GM19351 (cell line): ENCODE measurements around the gene TAF13.

Experiments used
- ATAC-seq: cut with Tn5 transposase; IDR thresholded peaks from one replicate; pipeline ENCODE4 v1.9.1; 2021; ENCODE audit warnings: mild to moderate bottlenecking, moderate library complexity; ENCODE audit not compliant: unreplicated experiment

Gene TAF13, protein sequence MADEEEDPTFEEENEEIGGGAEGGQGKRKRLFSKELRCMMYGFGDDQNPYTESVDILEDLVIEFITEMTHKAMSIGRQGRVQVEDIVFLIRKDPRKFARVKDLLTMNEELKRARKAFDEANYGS

DNA sequence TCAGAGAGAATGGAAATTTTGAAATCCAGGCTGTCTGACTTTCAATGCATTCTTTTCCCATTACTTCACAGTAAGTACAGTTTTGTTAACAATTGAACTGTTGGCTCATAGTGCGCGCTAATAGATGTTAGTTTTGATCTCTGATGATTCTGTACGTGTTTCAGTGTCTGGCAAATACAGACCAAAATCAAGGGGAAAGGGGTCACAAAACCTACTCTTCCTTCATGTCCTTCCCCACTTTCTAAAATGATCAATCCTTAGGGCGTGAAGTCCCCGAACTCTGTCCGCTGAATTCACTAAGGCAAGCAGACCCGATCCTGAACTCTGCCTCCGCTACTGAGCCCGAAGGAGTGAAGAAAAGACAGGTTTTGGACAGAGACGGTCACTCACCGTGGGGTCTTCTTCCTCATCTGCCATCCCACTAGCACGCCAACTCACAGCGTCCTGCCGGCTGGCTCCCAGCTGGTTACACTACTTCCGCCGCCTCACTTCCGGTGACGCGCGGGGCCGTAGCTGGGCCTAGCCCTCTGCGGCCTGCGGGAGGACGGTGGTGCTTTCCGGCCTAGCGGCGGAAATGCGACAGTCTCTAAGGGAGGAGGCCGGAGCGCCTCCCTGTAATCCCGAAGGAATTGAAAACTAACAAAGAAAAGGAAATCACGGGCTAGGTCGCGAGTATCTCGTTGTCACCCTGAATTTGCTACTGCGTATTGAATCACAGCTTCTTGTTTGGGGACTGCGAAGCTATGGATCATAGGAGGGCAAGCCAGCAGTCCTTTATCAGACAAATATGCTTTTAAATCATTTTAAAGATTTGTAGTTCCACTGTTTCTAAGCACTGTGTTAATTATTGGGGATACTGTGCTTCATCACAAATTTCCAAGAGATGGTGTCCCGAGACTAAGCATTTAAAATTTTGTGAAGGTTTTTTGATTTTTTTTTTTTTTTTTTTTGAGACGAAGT, at the start of gene TAF13:
TAF13 (minus strand) TSS at position 473 of the 960 bp plus-strand sequence; CDS start at position 417, 56 bp downstream.
- ATAC-seq: peak; percentile 100

DNA sequence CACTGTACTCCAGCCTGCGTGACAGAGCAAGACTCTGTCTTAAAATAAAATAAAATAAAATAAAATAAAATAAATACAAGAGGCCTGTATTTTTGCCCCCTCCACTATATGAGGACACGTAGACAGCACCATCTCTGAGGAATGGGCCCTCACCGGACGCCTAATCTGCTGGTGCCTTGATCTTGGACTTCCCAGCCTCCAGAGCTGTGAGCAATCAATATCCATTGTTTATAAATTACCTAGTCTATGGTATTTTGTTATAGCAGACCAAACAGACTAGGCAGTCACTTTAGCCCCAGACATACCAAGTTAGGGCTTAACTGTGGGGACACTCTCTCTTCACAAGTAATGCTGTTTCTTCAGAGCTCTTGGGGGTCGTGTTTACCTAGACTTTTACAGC, 44.6 kb upstream of the TAF13 start:
- no peak for ATAC-seq

DNA sequence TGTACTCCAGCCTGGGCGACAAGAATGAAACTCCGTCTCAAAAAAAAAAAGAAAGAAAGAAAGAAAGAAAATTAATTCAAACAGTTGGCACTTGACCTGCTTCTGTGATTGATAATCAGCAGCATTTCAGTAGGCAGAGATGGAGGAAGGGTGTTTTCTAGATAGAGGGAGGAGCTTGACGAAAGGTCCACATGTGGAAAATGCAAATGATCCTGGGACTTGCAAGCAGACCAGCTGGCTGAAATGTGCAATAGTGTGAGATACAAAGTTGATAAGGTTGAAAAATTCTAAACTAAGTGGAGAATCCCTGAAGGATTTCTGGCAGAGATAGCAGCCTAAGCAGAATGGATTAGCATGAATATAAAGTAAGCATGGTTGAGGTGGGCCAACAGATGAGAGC, 42.3 kb upstream of the TAF13 start:
- no peak for ATAC-seq

DNA sequence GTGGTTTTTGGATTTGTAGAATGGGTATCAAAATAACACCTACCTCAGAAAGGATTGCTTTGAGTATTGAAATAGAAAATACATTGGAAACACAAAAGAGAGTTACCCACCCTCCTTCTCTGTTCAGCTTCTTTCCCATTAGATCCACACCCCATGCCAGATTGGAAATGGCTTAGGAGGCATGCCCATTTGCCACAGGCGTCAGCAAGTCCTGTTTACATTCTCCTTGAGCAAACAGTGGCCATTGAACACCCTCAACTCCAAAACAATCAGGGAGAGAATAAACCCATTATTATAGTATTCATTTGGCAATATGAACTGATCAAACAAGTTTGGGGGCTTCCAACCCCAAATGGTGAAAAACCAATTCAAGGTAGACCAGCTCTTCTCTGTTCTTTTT, 40.5 kb upstream of the TAF13 start:
- ATAC-seq: no peak

DNA sequence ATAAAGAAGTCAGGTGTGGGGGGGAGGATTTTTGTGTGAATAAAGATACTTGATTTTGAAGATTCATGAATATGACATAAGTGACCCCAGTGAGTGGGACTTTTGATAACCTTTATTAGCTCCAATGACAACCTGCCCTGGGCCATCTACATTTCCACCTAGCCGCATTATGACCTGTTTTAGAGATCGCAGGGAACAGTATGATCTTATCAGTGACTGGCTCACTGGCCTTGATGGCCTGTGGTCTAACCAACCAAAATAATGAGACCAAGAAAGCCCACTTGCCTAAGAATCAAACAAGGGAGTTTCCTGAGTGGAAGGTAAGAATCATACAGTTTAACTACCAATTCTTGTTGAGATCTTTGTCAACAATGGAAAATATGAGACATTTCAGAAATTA, 39.9 kb upstream of the TAF13 start:
- no peak for ATAC-seq

DNA sequence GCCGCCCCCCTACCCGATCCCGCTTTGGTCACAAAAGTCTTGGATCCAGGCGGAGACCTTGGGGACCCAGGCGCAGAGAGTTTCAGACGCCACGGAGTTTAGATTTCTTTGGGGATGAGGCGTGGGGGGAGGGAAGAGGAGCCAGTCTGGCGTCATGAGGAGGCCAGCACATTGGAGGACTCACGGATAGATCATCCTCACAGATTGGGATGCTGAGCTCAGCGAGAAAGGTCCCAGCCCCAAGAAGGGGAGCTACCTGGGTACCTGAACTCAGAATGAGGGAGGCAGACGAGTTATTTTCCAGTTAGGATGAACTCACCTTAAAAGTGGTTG, 38.5 kb upstream of the TAF13 start:
- ATAC-seq: no peak

DNA sequence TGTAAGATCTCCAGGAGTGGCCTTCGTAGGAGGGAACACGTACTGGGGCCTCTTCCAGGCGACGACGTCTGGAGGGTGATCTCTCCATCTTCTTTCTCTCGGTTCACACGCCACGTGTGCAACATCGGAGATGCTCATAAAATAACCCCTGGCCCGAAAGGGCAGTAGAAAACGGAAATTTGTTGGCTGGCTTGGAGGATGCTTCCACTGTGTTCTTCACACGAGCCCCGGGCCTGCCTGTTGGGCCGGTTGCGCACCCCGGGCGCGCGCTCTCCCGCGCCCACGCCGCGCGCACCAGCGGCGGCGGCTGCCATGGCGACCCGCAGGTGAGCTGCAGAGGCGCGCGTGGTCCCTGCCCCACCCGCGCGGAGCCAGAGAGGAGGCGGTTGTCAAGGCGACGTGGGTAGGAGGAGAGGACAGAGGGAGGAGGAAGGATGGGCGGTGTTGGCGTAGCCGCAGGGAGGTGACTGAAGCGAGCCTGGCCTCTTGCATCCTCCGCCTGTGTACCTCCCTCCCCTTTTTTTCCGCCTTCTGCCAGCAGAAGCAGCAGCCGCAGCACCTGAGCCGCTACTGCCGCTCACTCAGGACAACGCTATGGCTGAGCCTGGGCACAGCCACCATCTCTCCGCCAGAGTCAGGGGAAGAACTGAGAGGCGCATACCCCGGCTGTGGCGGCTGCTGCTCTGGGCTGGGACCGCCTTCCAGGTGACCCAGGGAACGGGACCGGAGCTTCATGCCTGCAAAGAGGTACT, 38.0 kb upstream of the TAF13 start, which contains the start of gene ELAPOR1:
ELAPOR1 (plus strand) TSS at position 526 of the 752 bp plus-strand sequence; CDS start at position 595, 69 bp downstream.
- ATAC-seq: peak; percentile 64

DNA sequence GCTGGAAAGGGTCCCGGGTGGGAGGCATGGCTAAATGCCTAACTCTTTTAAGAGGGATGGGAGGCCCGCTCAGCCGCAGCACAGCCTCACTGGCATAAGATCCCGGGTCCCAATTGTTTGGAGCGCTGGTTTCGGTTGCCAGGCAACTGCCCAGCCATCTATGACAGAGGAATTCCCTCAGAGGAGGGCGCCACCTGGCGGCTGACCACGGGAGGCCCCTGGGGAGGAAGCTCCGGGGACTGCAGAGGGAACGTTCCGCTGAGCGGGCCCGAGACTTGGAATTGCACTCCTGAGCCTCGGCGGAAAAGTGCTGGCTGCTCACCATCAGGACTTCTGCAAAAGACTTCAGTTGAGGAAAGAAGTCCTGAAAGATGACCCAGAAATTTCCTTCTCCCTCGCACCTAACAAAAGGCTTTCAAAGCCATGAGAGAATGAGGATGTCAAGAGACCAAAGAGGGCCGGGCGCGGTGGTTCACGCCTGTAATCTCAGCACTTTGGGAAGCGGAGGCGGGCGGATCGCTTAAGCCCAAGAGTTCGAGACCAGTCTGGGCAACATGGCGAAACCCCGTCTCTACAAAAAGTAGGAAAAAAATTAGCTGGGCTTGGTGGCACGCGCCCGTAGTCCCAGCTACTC, 37.0 kb upstream of the TAF13 start:
- ATAC-seq: peak; percentile 69

DNA sequence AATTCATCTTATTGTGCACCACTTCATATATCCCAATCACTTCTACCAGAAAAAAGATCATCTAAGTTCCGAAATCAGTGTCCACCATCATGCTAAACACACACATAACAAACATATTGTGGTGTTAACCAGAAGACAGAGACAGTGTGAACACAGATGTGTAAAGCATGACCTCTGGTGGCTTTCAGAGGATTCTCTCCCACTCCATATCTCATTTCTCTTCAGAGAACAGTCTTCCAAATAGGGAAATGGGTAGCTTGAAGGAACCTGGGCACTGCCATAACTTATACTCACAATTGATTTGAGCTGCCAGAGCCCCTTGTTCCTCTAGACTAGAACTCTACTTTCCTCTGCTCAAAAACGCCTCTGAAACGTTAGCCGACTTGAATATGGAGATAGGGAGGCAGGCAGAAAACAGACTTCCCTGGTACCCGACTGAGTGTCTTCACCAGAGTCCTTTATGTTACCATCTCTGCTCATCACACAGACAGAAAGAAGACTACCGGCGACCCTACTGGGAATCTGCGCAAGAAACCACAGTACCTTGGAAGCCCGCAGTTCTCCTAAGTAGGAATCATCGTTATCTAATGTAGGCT, 36.4 kb upstream of the TAF13 start:
- peak; percentile 4 for ATAC-seq

DNA sequence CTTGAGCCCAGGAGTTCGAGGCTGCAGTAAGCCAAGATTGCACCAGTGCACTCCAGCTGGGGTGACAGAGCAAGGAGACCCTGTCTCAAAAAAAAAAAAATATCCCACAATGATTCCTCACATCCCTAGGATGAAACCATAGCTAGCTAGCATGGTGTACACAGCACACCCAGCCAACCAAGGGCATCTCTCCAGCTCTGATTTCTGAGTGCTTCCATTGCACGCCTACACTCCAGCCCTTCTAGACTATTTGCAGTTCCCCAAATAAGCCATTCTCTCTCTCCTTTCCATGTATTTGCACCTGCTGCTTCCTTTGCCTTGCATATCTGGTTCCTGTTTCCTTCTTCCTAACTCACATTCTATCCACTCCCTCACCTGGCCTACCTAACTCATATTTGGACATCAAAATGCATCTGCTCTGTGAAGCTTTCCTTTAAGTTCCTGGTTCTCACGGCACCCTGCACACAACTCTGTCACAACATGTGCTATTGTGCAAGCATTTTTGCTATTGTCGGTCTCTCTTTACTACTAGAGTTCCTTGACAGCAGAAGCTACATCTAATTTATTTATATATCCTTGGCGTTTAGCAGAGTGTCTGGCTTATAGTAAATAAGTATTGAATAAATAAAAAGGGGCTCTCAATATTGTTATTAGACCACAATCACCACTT, 35.7 kb upstream of the TAF13 start:
- ATAC-seq: no peak

DNA sequence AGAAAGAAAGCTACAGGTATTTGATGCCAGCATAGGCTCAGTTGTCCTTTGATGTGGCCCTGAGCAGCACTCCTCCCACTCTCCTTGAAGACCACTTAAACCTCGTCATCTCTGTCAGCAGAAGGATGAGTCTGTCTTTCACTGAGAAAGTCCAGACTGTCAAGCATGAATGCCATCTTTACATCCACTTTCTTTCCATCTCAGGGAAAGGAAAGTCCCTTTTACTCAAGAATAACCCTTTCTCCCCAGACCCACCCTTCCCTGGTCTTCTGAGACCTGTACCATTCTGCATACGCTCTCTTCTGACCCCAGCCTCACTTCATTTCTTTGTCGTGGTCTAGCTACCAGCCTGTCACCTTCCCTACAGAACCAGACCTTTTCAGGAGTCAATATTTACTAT, 34.1 kb upstream of the TAF13 start:
- ATAC-seq: no peak

DNA sequence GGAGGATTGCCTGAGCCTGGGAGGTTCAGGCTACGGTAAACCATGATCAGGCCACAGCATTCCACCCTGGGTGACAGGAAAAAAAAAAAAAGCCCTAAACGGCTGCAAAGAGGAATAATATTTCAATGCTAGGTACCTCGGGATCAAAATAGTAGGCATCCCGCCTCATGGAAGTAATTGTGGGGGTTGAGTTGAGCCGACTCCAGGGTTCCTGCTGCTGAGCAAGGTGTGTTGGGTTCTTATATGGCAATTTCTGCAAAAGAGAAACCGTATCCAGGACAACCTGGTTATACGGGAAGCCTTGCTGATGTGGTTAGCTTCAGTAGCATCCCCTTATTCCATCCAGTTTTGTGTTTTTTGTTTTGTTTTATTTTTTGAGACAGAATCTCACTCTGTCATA, 32.0 kb upstream of the TAF13 start:
- ATAC-seq: no peak

DNA sequence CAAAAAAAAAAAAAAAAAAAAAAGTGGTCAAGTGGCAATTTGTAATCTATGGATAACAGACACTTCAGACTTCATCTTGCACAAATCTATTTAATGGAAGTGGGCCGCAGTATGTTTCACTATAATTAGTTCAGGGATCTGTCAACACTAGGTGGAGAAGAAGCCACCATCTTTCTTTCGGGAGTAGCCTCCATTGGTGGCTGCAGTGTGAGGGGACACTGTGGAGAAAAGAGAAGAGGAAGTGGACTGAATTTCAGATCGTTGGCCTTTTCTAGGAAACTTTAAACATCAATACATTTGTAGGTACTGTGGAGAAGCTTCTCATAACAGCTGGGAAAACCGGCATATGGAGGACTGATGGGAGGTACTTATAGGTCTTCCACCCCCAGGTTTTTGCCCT, 30.1 kb upstream of the TAF13 start:
- no peak for ATAC-seq

DNA sequence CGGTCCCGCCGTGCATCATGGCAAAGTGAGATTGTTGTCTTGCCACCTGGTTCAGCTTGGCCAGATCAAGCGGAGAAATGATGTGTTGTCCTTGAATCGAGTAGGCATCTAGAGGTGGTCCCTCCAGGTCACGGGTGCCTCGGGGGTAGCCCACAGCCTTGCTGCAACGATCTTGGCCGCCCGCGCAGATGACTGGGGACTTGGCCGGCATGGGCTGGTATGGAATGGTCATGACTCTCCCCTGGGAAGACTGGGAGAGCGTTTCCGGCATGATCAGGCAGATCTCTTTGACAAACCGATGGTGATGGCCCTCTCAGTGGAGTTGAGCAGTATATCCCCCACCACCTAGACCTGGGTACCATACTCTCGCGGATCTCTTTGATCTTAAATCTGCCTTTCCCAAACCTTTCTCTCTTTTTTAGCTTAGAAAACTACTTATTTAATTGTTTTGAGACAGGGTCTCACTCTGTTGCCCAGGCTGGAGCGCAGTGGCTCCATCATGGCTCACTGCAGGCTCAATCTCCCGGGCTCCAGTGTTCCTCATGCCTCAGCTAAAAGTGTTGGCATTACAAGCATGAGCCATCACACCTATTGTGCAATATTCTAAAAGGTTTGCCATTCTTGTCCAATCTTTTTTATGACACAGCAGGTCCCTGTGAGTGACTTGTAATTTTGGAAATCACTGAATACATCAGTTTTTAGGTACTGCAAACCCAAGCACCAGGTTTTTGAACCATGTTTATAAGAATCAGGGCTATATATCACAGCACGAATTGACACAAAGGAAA, 28.8 kb upstream of the TAF13 start:
- no peak for ATAC-seq

DNA sequence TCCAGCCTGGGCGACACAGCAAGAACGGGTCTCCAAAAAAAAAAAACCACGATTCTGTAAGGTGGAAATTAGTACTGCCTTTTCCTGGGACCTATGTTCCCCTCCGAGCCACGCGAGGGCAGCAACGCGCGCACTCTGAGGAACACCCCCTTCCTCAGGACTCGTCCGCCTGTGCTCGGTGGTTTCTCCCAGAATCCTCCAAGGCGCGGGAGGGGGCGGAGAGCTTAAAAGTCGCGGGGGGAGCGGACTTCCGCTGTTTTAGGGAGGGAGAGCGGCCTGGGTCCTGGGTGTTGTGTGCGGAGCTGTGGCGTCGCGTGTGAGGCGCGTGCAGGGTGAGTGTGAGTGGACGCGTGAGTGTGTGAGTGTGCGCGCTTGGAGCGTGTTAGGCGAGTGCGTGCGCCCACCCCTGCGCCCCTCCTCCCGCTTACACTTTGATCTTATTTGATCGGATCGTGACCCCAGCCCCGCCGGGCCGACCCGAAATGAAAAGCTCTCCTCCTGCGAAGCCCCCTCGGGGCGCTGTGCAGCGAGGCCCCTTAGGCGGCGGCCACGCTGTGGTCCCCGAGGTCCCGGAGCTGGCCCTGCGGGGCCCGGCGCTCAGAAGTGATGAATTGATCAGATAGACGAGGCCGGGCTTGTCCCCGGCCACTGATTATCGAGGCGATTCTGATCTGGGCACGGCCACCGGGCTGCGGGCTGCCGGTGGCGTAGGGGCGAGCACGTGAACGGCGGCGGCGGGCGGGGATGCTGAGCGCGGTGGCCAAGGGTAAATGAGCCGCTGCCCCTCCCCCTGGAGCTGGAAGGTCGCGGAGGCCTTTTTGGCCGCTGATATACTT, 24.4 kb upstream of the TAF13 start:
- peak; percentile 80 for ATAC-seq

DNA sequence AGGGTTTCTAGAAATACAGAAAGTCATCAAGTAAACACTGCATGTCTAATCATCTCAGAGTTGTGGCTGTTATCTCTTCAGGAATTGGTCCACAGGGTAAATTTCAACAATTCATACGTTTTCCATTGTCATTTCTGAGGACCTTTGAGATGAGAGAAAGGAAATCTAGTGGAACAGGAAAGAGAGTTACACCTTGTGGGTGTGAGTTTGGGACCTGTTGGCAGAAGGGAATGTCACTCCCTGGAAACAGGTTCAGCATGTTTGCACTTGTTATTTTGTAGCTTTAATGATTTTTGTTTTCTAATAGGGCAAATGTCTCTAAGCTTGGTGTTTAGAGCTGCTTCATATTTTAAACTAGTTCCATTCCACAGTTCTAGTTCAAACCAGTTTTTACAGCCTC, 20.3 kb upstream of the TAF13 start:
- no peak for ATAC-seq

DNA sequence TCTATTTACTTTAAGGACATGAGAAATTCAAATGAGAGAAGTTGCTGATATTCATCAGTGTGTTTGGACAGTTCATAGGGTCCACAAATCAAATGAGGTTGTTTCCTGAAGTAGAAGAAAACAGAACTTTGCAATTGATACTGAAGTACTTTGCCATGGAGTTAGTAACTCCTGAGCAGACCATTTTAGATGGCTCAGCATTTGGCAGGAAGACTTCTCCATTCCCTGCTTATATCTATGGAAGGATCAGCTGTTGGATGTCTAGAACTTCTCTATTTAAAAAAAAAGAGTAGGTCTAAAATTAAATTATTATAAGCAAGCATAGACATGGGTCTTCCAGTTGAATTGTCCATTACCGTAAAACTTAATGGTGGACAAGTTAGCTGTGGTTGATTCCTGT, 19.8 kb upstream of the TAF13 start:
- no peak for ATAC-seq

DNA sequence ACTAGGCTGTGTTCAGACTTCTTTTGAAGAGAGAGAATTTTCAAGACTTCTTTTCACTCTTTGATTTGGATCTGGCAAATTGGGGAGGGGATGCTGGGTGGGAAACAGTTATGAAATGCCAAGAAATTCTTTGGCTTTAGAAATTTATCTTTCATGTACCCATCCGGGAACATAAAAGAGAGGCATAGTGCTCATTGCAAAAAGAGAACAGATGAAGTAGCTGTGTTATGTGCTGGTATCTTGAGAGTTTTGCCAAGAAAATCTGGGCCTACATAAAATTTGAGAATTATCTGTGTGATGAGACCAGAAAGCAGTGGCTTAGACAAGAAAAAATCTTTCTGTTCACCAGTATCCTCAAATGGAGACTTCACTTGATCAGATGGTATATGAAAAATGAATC, 19.1 kb upstream of the TAF13 start:
- no peak for ATAC-seq

DNA sequence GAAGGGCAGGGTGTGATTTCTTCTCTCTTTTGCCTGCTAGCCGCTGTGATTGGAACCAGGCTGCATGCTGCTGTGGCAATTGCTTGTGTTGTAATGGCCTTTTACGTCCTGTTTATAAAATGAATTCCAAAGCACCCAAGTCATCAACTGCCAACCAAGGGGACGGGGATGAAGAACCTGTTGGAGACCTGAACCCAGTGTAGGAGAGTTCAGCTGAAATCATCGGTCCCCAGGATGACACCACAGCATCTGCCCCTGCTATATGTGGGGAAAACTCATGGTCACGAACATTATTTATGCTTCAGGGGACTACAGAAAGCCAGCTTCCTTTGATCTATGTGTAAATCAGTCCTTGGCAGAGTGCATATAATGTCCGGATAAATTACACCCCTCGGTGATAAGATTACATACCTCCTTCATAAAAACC, 18.6 kb upstream of the TAF13 start:
- ATAC-seq: no peak
